Glutamatergic neuron (in vitro differentiated cells): ENCODE measurements around the gene R3HDM1. TPM values are rescaled to one million over a fixed set of nuclear protein-coding genes. Genes with fewer than 3 reads are reported as not detected.
"Not testable (repeated sequence)": the region's sequence is repeated elsewhere in the genome, so short reads cannot be mapped to it uniquely, and the experiment has no call there.

Experiments
- DNase-seq: peaks from one replicate; pipeline ENCODE4 v3.0.0; 2022
- H3K27ac Mint-ChIP-seq: one replicate; pipeline ENCODE4 v1.8.0; 2020; ENCODE audit warnings: mild to moderate bottlenecking, mixed read lengths, inconsistent platforms; ENCODE audit not compliant: unreplicated experiment
- H3K27me3 Mint-ChIP-seq: one replicate; pipeline ENCODE4 v1.8.0; 2020; ENCODE audit warnings: mild to moderate bottlenecking, moderate library complexity, mixed read lengths, inconsistent platforms; ENCODE audit not compliant: unreplicated experiment
- H3K36me3 Mint-ChIP-seq: one replicate; pipeline ENCODE4 v1.8.0; 2020; ENCODE audit warnings: mild to moderate bottlenecking, mixed read lengths, inconsistent platforms; ENCODE audit not compliant: unreplicated experiment
- H3K4me1 Mint-ChIP-seq: one replicate; pipeline ENCODE4 v1.8.0; 2020; ENCODE audit warnings: mild to moderate bottlenecking, low read depth, mixed read lengths, inconsistent platforms; ENCODE audit not compliant: unreplicated experiment
- H3K4me3 Mint-ChIP-seq: one replicate; pipeline ENCODE4 v1.8.0; 2020; ENCODE audit warnings: mild to moderate bottlenecking, mixed read lengths, inconsistent platforms; ENCODE audit not compliant: unreplicated experiment
- H3K9me3 Mint-ChIP-seq: one replicate; pipeline ENCODE4 v1.8.0; 2020; ENCODE audit warnings: mild to moderate bottlenecking, moderate library complexity, mixed read lengths, inconsistent platforms; ENCODE audit not compliant: unreplicated experiment
- total RNA-seq: library from RNA; stranded (reverse); fragmentation: NEBNext Ultra II Directional; extraction: Animal tissue kit (Norgen Biotek cat#: 25700); gene quantifications from one replicate; pipeline ENCODE4 v1.2.1, GENCODE V29; 2021; ENCODE audit not compliant: unreplicated experiment
- TF ChIP-seq, protein P1 (sequence below): fragments of 200-600 bp; sonication (generic); IDR thresholded peaks from one replicate; pipeline ENCODE4 v1.5.0; 2021; ENCODE audit not compliant: partially characterized antibody, unreplicated experiment

Gene R3HDM1
- total RNA-seq, 1 donor from 2014 or later, result 57.7 TPM

DNA sequence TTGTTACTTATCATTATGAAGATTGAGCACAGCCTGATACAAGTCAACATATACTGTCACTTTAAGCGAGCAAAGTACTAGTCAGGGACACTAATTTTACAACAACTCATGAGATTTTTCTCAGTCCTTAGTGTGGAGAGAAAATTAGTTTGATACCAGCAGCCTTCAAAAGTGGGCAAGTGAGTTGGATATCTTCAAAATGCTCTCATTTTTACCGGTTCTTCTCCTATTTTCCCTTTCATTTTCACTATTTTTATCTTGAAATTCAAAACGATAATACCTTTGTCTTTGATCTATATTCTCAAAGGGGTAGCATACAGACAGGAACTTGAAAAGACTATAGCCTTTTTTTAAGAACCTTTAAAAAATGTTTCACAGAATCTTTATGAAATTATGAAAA lies 158.4 kb downstream of the R3HDM1 start:
- H3K36me3 Mint-ChIP-seq, result no peaks in the 10 kb centered on the region
- TF ChIP-seq, protein P1, sequence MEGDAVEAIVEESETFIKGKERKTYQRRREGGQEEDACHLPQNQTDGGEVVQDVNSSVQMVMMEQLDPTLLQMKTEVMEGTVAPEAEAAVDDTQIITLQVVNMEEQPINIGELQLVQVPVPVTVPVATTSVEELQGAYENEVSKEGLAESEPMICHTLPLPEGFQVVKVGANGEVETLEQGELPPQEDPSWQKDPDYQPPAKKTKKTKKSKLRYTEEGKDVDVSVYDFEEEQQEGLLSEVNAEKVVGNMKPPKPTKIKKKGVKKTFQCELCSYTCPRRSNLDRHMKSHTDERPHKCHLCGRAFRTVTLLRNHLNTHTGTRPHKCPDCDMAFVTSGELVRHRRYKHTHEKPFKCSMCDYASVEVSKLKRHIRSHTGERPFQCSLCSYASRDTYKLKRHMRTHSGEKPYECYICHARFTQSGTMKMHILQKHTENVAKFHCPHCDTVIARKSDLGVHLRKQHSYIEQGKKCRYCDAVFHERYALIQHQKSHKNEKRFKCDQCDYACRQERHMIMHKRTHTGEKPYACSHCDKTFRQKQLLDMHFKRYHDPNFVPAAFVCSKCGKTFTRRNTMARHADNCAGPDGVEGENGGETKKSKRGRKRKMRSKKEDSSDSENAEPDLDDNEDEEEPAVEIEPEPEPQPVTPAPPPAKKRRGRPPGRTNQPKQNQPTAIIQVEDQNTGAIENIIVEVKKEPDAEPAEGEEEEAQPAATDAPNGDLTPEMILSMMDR, result no peak
- no peak overlapping the region for H3K27ac Mint-ChIP-seq
- peaks cover 2% of the 10 kb centered on the region for H3K9me3 Mint-ChIP-seq
- no peaks in the 10 kb centered on the region for H3K4me1 Mint-ChIP-seq
- DNase-seq, result no peak
- no peak overlapping the region for H3K4me3 Mint-ChIP-seq
- H3K27me3 Mint-ChIP-seq, result peaks cover 2% of the 10 kb centered on the region

DNA sequence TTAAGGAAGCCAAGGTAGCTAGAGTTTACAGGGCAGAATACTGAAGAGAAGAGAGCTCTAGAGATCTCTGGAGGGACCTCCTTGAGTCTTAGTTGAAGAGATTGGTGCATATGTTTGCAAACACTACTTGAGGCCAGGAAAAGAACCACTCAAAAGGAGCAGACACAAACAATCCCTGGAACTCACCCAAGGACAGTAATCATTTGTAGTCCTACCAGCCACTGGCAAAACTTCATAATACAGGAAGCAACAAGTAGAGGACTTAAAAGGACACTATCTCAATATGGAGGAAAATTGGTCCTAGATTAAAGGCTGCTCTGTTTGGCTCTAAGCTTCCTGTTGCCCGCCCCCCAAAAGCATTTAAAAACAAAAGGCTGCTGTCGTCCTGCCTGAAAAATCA lies 163.4 kb downstream of the R3HDM1 start:
- no peaks in the 10 kb centered on the region for H3K27me3 Mint-ChIP-seq

DNA sequence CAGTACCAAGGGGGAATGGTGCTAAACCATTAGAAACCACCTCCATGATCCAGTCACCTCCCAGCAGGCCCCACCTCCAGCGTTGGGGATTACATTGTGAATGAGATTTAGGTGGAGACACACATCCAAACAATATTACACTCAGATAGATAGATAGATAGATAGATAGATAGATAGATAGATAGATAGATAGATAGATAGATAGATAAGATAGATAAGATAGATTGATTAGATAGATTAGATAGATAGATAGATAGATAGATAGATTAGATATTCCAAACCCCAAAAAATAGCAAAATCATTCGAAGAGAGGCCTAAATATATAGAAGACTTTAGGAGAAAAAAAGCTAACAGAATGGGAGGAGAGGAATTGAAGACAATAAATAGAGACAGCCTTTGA lies 167.6 kb downstream of the R3HDM1 start:
- TF ChIP-seq, protein P1, result no peak
- Mint-ChIP-seq H3K4me3 (no peak overlapping the region), H3K36me3 (no peaks in the 10 kb centered on the region), H3K27me3 (no peaks in the 10 kb centered on the region), H3K4me1 (peaks cover 4% of the 10 kb centered on the region), H3K27ac (no peak overlapping the region), H3K9me3 (no peaks in the 10 kb centered on the region)
- DNase-seq, result no peak

More for the DNA sequence above, 163.4 kb downstream of the R3HDM1 start:
- TF ChIP-seq, protein P1, result no peak
- Mint-ChIP-seq H3K27ac (no peak overlapping the region), H3K4me3 (no peak overlapping the region), H3K9me3 (no peaks in the 10 kb centered on the region), H3K36me3 (no peaks in the 10 kb centered on the region), H3K4me1 (peaks cover 4% of the 10 kb centered on the region)
- DNase-seq, result no peak

GRCh38 chr2:135701442-135701841 lies 170.2 kb downstream of the R3HDM1 start:
- Mint-ChIP-seq H3K36me3 (no peaks in the 10 kb centered on the region), H3K4me3 (no peak overlapping the region), H3K27me3 (peaks cover 2% of the 10 kb centered on the region), H3K27ac (no peak overlapping the region), H3K9me3 (peaks cover 2% of the 10 kb centered on the region), H3K4me1 (peaks cover 7% of the 10 kb centered on the region)
- TF ChIP-seq, protein P1, result no peak
- no peak for DNase-seq

- H3K4me3 Mint-ChIP-seq, result no peak overlapping the region
- no peak overlapping the region for H3K27ac Mint-ChIP-seq
- no peak for DNase-seq
- peaks cover 2% of the 10 kb centered on the region for H3K27me3 Mint-ChIP-seq
- peaks cover 10% of the 10 kb centered on the region for H3K4me1 Mint-ChIP-seq
- TF ChIP-seq, protein P1, result no peak
- no peaks in the 10 kb centered on the region for H3K36me3 Mint-ChIP-seq
- peaks cover 2% of the 10 kb centered on the region for H3K9me3 Mint-ChIP-seq
These were observed 172.0 kb downstream of the R3HDM1 start for GRCh38 chr2:135703300-135703699.

DNA sequence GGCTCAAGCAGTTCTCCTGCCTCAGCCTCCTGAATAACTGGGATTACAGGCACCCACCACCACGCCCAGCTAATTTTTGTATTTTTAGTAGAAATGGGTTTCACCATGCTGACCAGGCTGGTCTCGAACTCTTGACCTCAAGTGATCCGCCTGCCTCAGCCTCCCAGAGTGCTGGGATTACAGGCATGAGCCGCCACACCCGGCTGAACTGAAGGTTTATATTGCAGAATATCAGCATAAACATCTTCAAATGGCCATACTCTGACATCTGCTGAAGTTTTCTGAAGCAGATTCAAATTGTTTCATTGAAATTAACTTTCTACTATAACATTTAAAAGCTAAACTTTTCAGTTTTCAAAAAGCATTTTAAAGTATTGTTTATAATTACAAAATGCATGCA lies 172.8 kb downstream of the R3HDM1 start:
- not testable (repeated sequence) for H3K9me3 Mint-ChIP-seq, DNase-seq, H3K27me3 Mint-ChIP-seq, H3K36me3 Mint-ChIP-seq, H3K4me3 Mint-ChIP-seq, H3K4me1 Mint-ChIP-seq, H3K27ac Mint-ChIP-seq
